ENCODE data around the gene PABPC4L.

Gene PABPC4L

DNA sequence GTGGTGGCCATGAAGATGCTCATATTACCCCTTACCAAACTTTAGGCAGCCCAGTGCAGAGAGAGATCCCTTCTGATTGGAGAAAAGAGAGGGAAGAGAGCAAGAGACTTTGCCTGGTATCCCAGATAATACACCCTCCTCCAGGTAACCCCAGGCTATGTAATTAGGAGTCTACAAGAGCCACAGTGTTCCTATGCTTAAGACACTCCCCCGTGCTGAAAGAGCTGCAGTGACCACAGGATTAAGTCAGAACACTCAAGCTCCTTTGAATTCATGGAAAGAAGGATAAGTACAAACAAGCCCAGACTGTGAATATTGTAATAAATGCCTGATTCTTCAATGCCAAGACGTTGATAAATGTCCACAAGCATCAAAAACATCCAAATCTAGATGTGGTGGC is 41.4 kb downstream of the PABPC4L start:
- TF ChIP-seq GATA1 (IDR thresholded peaks at IDR 0.05; ENCODE audit: low read depth, low read length), result no peak
- TF ChIP-seq POLR2A (IDR thresholded peaks at IDR 0.05; ENCODE audit: low read length), result no peak
- DNase-seq, result no peak

DNA sequence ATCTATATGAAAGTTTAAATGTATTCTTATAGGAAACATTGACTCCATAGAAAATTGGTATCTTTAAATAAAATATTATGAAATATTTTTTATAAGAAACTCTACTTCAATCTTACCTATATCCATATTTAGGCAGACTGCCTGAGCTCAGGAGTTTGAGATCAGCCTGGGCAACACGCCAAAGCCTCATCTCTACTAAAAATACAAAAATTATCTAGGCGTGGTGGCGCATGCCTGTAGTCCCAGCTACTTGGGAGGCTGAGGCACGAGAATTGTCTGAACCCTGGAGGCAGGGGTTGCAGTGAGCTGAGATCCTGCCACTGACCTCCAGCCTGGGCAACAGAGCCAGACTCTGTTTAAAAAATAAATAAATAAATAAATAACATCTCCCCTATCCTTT is 47.5 kb downstream of the PABPC4L start:
- TF ChIP-seq POLR2A (IDR thresholded peaks at IDR 0.05; ENCODE audit: low read length) (no peak), GATA1 (IDR thresholded peaks at IDR 0.05; ENCODE audit: low read depth, low read length) (no peak)
- no peak for DNase-seq

DNA sequence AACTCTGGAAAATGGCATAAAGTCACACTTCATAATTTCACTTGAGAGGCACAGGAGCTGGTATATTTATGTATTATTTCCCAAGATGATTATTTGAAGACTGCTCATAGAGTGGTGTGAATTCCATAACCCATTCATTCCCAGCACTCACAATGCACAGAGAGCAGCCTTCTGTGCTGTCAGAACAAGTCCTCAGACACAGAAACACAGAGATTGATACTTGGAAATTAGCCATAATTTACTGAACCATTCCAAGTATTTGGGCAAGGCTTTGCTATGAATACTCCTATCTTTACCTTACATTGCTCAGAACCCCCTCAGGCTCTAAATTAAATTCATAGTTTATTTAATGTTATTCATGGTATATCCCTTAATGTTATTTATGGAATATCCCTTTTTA is 53.6 kb downstream of the PABPC4L start:
- TF ChIP-seq GATA1 (IDR thresholded peaks at IDR 0.05; ENCODE audit: low read depth, low read length) (no peak), POLR2A (IDR thresholded peaks at IDR 0.05; ENCODE audit: low read length) (no peak)
- no peak for DNase-seq

Data from erythroblast (primary cell).